Activated CD8-positive, alpha-beta T cell treated with anti-CD3 and anti-CD28 coated beads for 36 hours (primary cell): ENCODE data around the gene CARTPT. TPM values are rescaled to one million over a fixed set of nuclear protein-coding genes. Genes with fewer than 3 reads are reported as not detected.

Source experiments
- ATAC-seq: fragments of 200-7000 bp; cut with Tn5 transposase; one replicate; pipeline ENCODE4 v1.10.0; 2021; ENCODE audit warnings: mild to moderate bottlenecking, moderate library complexity
- CTCF ChIA-PET: fragments of 350-600 bp; sonication (Branson Sonifier 250); formaldehyde crosslinking; loops from one replicate; lab custom pipeline; 2021; ENCODE audit warnings: antibody characterized with exemption; lab: Charles Lee
- POLR2A ChIA-PET: fragments of 350-600 bp; sonication (Branson Sonifier 250); formaldehyde crosslinking; loops from one replicate; lab custom pipeline; 2021; ENCODE audit warnings: antibody characterized with exemption; lab: Charles Lee
- DNase-seq: peaks from one replicate; pipeline ENCODE4 v3.0.0-alpha.2; 2020
- H3K27ac Mint-ChIP-seq: one replicate; pipeline ENCODE4 v1.8.0; 2021; ENCODE audit warnings: mild to moderate bottlenecking, mixed read lengths
- H3K27me3 Mint-ChIP-seq: one replicate; pipeline ENCODE4 v1.8.0; 2021; ENCODE audit warnings: mixed read lengths
- H3K36me3 Mint-ChIP-seq: one replicate; pipeline ENCODE4 v1.8.0; 2021; ENCODE audit warnings: low read depth, mixed read lengths
- H3K4me1 Mint-ChIP-seq: one replicate; pipeline ENCODE4 v1.8.0; 2021; ENCODE audit warnings: low read depth, mixed read lengths
- H3K4me3 Mint-ChIP-seq: one replicate; pipeline ENCODE4 v1.8.0; 2021; ENCODE audit warnings: mild to moderate bottlenecking, moderate library complexity, mixed read lengths
- H3K9me3 Mint-ChIP-seq: one replicate; pipeline ENCODE4 v1.8.0; 2021; ENCODE audit warnings: mixed read lengths
- CTCF ChIP-seq: fragments of 200-600 bp; IDR thresholded peaks from one replicate; pipeline ENCODE4 v1.8.0; 2022; ENCODE audit warnings: antibody characterized with exemption, mild to moderate bottlenecking
- intact Hi-C: fragments of 100-400 bp; cut with micrococcal nuclease; formaldehyde crosslinking; loops from one replicate; pipeline ENCODE4 v1.10.0; 2022
- total RNA-seq, 2 experiments: library from RNA; stranded (reverse); gene quantifications; one replicate each; pipeline ENCODE4 v1.2.3, GENCODE V29; 2021

Gene CARTPT
- total RNA-seq, 2 experiments from 2014 or later, result not detected

- no peak for DNase-seq
- intact Hi-C loops, result no loop called here
- Mint-ChIP-seq H3K4me3 (no peak overlapping the region), H3K9me3 (no peaks in the 10 kb centered on the region), H3K36me3 (no peaks in the 10 kb centered on the region), H3K27me3 (peaks cover 13% of the 10 kb centered on the region), H3K27ac (no peak overlapping the region), H3K4me1 (no peaks in the 10 kb centered on the region)
- POLR2A ChIA-PET, result no interaction called here
- no peak for ATAC-seq
- TF ChIP-seq CTCF, result no peak
- CTCF ChIA-PET, result no interaction called here
Measured at GRCh38 chr5:71740015-71740753, 21.1 kb downstream of the CARTPT start.

GRCh38 chr5:71743155-71743554, 24.1 kb downstream of the CARTPT start:
- intact Hi-C loops, result no loop called here
- Mint-ChIP-seq H3K36me3 (no peaks in the 10 kb centered on the region), H3K4me3 (no peak overlapping the region), H3K27me3 (peaks cover 8% of the 10 kb centered on the region), H3K9me3 (no peaks in the 10 kb centered on the region), H3K27ac (no peak overlapping the region), H3K4me1 (no peaks in the 10 kb centered on the region)
- ChIA-PET POLR2A (no interaction called here), CTCF (interaction anchor here (1.1 kb wide), 1 partner anchor 31 kb away, joined by 3 read pairs; no protein-coding TSS in a partner anchor)
- ATAC-seq, result no peak
- TF ChIP-seq CTCF, result no peak
- DNase-seq, result no peak

DNA sequence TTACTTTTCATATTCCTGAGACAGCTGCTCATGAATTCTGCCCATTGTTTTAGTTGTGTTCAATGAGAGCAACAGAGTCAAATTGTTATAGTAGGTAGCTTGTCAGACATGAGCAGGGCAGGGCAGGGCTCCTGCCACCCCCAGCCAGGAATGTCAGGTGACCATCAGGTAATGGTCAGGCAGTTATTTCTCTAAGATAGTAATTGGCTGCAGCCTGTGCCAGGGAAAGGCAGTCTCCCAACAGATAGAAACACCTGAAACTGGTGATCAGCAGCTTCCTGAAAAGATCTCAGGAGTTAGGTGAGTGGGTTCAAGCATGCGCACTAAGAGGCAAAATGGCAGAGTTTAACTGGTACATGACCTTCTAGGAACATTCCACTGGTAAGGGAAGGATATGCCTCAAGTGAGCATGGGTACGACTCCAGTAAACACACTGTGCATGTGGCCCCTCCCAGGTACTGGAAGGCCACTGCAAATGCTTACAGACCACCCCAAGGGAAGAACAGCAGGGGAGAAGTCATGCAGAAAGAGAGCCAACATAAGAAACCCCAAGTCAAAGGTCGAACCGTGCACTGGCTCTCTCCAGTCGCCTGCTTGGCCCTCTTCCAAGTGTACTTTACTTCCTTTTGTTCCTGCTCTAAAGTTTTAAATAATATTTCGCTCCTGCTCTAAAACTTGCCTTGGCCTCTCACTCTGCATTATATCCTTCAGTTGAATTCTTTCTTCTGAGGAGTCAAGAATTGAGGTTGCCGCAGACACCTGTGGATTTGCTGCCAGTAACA, 25.1 kb downstream of the CARTPT start:
- CTCF ChIA-PET, result interaction anchor here (0.8 to 1.1 kb wide), 2 partner anchors 14 to 30 kb away, joined by 3 read pairs; no protein-coding TSS in a partner anchor
- Mint-ChIP-seq H3K27ac (no peak overlapping the region), H3K4me1 (no peaks in the 10 kb centered on the region), H3K4me3 (no peak overlapping the region), H3K27me3 (peaks cover 6% of the 10 kb centered on the region), H3K9me3 (no peaks in the 10 kb centered on the region), H3K36me3 (no peaks in the 10 kb centered on the region)
- TF ChIP-seq CTCF, result no peak
- POLR2A ChIA-PET, result interaction anchor here (0.8 kb wide), 1 partner anchor 8 kb away, joined by 4 read pairs; no protein-coding TSS in a partner anchor
- ATAC-seq, result no peak
- intact Hi-C loops, result no loop called here
- no peak for DNase-seq

DNA sequence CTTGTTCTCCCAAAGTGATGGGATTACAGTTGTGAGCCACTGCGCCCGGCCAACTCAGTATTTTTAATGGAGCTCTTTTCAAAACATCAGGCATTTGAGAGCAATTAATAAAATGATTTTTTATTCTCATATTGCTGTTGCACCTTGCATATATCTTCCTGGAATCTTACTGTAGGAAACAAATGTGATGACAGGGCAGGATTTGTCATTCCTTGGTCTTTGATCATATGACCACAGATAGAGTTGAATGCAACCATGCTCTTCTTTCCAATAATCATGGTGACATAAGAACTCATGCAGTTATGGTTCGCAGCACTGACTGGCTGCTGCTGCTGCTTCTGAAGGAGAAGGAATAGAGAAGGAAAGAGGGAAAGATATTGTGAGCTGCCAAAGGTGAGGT, 28.1 kb downstream of the CARTPT start:
- H3K4me1 Mint-ChIP-seq, result no peaks in the 10 kb centered on the region
- ATAC-seq (no peak), DNase-seq (no peak)
- ChIA-PET CTCF (no interaction called here), POLR2A (no interaction called here)
- H3K9me3 Mint-ChIP-seq, result no peaks in the 10 kb centered on the region
- TF ChIP-seq CTCF, result no peak
- H3K36me3 Mint-ChIP-seq, result no peaks in the 10 kb centered on the region
- H3K27ac Mint-ChIP-seq, result no peak overlapping the region
- intact Hi-C loops, result no loop called here
- H3K27me3 Mint-ChIP-seq, result no peaks in the 10 kb centered on the region
- H3K4me3 Mint-ChIP-seq, result no peak overlapping the region

DNA sequence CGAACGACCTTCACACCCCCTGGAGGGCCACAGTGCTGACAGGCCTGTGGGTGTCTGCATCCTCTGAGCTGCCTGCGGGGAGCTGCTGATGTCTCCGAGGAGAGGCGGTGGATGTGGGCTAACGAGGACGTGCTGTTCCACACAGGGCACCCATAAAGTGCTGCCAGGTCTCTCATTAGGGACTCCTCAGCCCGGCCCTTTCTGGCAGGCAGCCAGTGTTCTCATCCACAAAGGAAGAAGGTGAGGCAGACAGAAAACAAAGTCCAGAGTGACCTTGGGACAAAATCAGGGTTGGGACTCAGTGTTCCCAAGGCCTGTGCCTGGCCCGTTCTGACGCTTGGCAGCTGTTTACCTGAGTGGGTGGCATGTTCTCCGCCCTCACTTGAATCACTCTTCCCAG, 29.3 kb downstream of the CARTPT start:
- H3K9me3 Mint-ChIP-seq, result no peaks in the 10 kb centered on the region
- CTCF ChIA-PET, result interaction anchor here (1.9 kb wide), 1 partner anchor 10 kb away, joined by 5 read pairs; no protein-coding TSS in a partner anchor
- no peaks in the 10 kb centered on the region for H3K27me3 Mint-ChIP-seq
- no peak for DNase-seq
- no peak overlapping the region for H3K4me3 Mint-ChIP-seq
- no peak overlapping the region for H3K27ac Mint-ChIP-seq
- ATAC-seq, result no peak
- POLR2A ChIA-PET, result no interaction called here
- H3K4me1 Mint-ChIP-seq, result no peaks in the 10 kb centered on the region
- H3K36me3 Mint-ChIP-seq, result no peaks in the 10 kb centered on the region
- no peak for TF ChIP-seq CTCF
- intact Hi-C loops, result no loop called here
